Heart left ventricle (tissue), 13 donors: Measurements from ENCODE around the gene CYP46A1.

Experiments used
- POLR2A ChIP-seq, 2 donors: fragments of 450-650 bp; IDR thresholded peaks; one replicate each; pipeline ENCODE4 v1.6.1; 2017; ENCODE audit warnings: antibody characterized with exemption in 2 of 2, mild to moderate bottlenecking in 2 of 2, moderate library complexity in 2 of 2
- TF ChIP-seq, protein P1 (sequence below), 12 donors: fragments of 200-600 bp; sonication (generic) in 4 of 12; IDR thresholded peaks; one replicate each; pipeline versions ENCODE4 v1.5.0 to v1.8.0; 2018 to 2022; ENCODE audit warnings: antibody characterized with exemption in 12 of 12, mild to moderate bottlenecking in 5 of 12
- donor health status: ischemic (EF 13 %, LVEDD 7.1; RV severe dilation, severe dysfunction).
- donor health status: DM: no; HTN: yes; CAD: no.
- donor health status: DM: no; HTN: no; CAD: no.
- donor health status: ischemic (EF 25% LVEDD 6.9; RV normal size, moderate dysfunction).
- donor health status: ischemic (EF 25% LVEDD 5.7; RV mildly dilated, moderate dysfunction).
- donor health status: ischemic (EF 35%, LVEDD 5.7; RV mildly dilated, moderate dysfunction).
- donor health status: nonischemic (EF 11% LVEDD 7.7; RV severe dilation, severe dysfunction).
- donor health status: DM: yes; HTN: yes; CAD: no.
- donor health status: PGD.
- donor health status: ischemic (EF 29% LVEDD 5.4; RV normal size, mild dysfunction).
- donor health status: nonischemic (EF 23%, LVEDD 6.1; RV moderate dilation, normal function).

GRCh38 chr14:99644723-99645544, 39.2 kb upstream of the CYP46A1 start, which contains the start of gene HHIPL1:
- TF ChIP-seq, protein P1, sequence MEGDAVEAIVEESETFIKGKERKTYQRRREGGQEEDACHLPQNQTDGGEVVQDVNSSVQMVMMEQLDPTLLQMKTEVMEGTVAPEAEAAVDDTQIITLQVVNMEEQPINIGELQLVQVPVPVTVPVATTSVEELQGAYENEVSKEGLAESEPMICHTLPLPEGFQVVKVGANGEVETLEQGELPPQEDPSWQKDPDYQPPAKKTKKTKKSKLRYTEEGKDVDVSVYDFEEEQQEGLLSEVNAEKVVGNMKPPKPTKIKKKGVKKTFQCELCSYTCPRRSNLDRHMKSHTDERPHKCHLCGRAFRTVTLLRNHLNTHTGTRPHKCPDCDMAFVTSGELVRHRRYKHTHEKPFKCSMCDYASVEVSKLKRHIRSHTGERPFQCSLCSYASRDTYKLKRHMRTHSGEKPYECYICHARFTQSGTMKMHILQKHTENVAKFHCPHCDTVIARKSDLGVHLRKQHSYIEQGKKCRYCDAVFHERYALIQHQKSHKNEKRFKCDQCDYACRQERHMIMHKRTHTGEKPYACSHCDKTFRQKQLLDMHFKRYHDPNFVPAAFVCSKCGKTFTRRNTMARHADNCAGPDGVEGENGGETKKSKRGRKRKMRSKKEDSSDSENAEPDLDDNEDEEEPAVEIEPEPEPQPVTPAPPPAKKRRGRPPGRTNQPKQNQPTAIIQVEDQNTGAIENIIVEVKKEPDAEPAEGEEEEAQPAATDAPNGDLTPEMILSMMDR (IDR thresholded peaks at IDR 0.05) = no peak
- TF ChIP-seq POLR2A (IDR thresholded peaks at IDR 0.05) = no peak
